ENCODE measurements around the gene EEF2. TPM values are rescaled to one million over a fixed set of nuclear protein-coding genes. Genes with fewer than 3 reads are reported as not detected.

EEF2 gene
- total RNA-seq (1,000 to 10,000 TPM; 2,000 to 2,630 (median 2,240) TPM), polyA plus RNA-seq (1,037 TPM)
- long read RNA-seq, donor 1, transcript EEF2-201 (15 exons, 3,164 nt): major isoform, 887 of 1,448 reads
- long read RNA-seq, donor 1, partial matches to known transcripts: 540 of 1,448 reads
- long read RNA-seq, donor 1, other reads (novel, unspliced or antisense): 21 of 1,448 reads
- long read RNA-seq, donor 2, transcript EEF2-201 (15 exons, 3,164 nt): major isoform, 653 of 902 reads
- long read RNA-seq, donor 2, partial matches to known transcripts: 152 of 902 reads
- long read RNA-seq, donor 2, other reads (novel, unspliced or antisense): 97 of 902 reads
- long read RNA-seq, donor 3, transcript EEF2-201 (15 exons, 3,164 nt): major isoform, 12,759 of 13,995 reads
- long read RNA-seq, donor 3, partial matches to known transcripts: 1,072 of 13,995 reads
- long read RNA-seq, donor 3, other reads (novel, unspliced or antisense): 164 of 13,995 reads
- long read RNA-seq, donor 4, transcript EEF2-201 (15 exons, 3,164 nt): major isoform, 802 of 1,076 reads
- long read RNA-seq, donor 4, partial matches to known transcripts: 198 of 1,076 reads
- long read RNA-seq, donor 4, other reads (novel, unspliced or antisense): 76 of 1,076 reads

DNA sequence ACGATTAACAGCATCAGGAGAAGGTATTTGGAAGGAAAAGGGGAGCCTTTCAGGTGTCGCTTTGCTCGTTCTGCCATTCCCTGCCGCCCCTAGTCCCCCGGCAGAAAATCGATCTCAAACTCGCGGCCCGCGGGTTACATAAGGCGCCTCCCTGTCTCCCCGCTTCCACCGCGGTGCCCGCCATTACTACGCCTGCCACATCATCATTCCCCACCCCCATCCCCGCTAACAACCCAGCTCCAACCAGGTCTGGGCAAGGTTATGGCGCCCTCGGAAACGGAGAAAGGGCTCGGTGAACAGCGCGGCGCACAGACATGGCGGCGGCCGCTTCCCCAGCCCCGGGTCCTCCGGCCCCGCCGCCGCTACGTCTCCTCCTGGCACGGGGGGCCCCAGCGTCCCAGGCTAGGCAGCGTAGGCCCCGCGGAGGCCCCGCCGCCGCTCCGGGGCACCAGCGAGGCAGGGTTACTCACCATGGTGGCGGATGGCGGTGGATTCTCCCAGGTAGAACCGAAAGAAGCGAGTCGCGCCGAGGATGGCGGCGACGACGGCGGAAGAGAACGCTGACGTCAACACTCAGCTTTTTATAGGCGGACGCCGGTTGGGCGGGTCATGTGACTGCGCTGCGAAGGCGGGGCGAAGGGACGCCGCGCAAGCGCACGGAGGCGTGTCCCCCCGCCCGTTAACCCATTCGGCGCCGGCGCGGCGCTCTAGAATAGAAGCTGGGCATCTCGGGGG lies at the start of gene EEF2:
EEF2 (minus strand) TSS at position 556 of the 735 bp plus-strand sequence; CDS start at position 473, 83 bp downstream.
- DNase-seq: peak; percentile 92 to 96 (median 95)
- no peaks in the 10 kb centered on the region for H3K27me3 ChIP-seq (ENCODE audit: control insufficient read depth, insufficient read depth)
- intact Hi-C loops (cut with DNase I): loop anchor here in 2 of 4 donors (5.0 to 10.0 kb wide), 3 partner anchors 140 to 217 kb away; partner anchors contain the start of genes ANKRD24 (in 1 of the 2), MAP2K2 (in 1 of the 2) and SIRT6 (in 1 of the 2)
- under 1% methylated on average over 80 of the region's 80 CpGs for WGBS
- peak; percentile 68 to 77 for ATAC-seq
- H3K4me1 ChIP-seq (ENCODE audit: control insufficient read depth, insufficient read depth, low read length): no peaks in the 10 kb centered on the region
- H3K27ac ChIP-seq (ENCODE audit: low read length): peak within 1 kb of the TSS; percentile 86
- no peaks in the 10 kb centered on the region for H3K9me3 ChIP-seq (ENCODE audit: control insufficient read depth, low read length)
- H3K4me3 ChIP-seq (ENCODE audit: low read length): peak within 1 kb of the TSS; percentile 77

GRCh38 chr19:4034048-4035017 lies 49.1 kb upstream of the EEF2 start:
- Histone ChIP-seq H3K27ac (ENCODE audit: low read length) (no peak overlapping the region), H3K4me3 (ENCODE audit: low read length) (no peak overlapping the region), H3K9me3 (ENCODE audit: control insufficient read depth, low read length) (no peaks in the 10 kb centered on the region), H3K27me3 (ENCODE audit: control insufficient read depth, insufficient read depth) (no peaks in the 10 kb centered on the region), H3K4me1 (ENCODE audit: control insufficient read depth, insufficient read depth, low read length) (no peaks in the 10 kb centered on the region)
- peak in 1 of 3 donors; percentile 61 for DNase-seq
- ATAC-seq: no peak
- intact Hi-C loops (cut with DNase I): no loop called here
- WGBS: 86% methylated on average over 34 of the region's 34 CpGs

GRCh38 chr19:4033028-4033956 lies 48.0 kb upstream of the EEF2 start:
- H3K4me3 ChIP-seq (ENCODE audit: low read length): no peak overlapping the region
- 88% methylated on average over 63 of the region's 63 CpGs for WGBS
- intact Hi-C loops (cut with DNase I): no loop called here
- H3K27me3 ChIP-seq (ENCODE audit: control insufficient read depth, insufficient read depth): no peaks in the 10 kb centered on the region
- ATAC-seq (no peak), DNase-seq (peak in 1 of 3 donors; percentile 68)
- H3K27ac ChIP-seq (ENCODE audit: low read length): no peak overlapping the region
- no peaks in the 10 kb centered on the region for H3K9me3 ChIP-seq (ENCODE audit: control insufficient read depth, low read length)
- H3K4me1 ChIP-seq (ENCODE audit: control insufficient read depth, insufficient read depth, low read length): no peaks in the 10 kb centered on the region

DNA sequence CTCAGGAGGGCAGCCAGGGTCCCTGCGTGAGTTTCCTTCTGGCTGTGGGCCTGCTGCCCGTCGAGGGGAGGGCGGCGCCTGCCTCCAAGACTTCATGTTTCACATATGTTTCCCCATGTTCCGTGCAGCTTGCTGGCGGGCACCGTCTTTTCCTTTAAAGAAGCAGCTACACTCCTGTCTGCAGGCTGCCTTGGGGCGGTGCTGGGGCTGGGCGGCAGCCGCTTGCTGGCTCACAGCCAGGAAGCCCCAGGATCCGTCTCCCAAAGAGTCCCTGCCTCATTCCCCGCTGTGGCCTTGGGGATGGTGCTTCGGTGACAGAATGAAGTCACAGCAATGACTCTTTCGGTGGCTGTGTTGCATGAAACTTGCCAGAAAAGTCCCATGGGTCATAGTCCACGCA lies 47.2 kb upstream of the EEF2 start:
- ATAC-seq: no peak
- Histone ChIP-seq H3K4me3 (ENCODE audit: low read length) (no peak overlapping the region), H3K27ac (ENCODE audit: low read length) (no peak overlapping the region)

GRCh38 chr19:4031420-4031819 lies 46.2 kb upstream of the EEF2 start:
- Histone ChIP-seq H3K4me3 (ENCODE audit: low read length) (no peak overlapping the region), H3K9me3 (ENCODE audit: control insufficient read depth, low read length) (no peaks in the 10 kb centered on the region), H3K4me1 (ENCODE audit: control insufficient read depth, insufficient read depth, low read length) (no peaks in the 10 kb centered on the region), H3K27me3 (ENCODE audit: control insufficient read depth, insufficient read depth) (no peaks in the 10 kb centered on the region), H3K27ac (ENCODE audit: low read length) (no peak overlapping the region)
- ATAC-seq: no peak
- 67% methylated on average over 11 of the region's 11 CpGs for WGBS
- intact Hi-C loops (cut with DNase I): no loop called here
- DNase-seq: no peak

More for the DNA sequence above, 47.2 kb upstream of the EEF2 start:
- intact Hi-C loops (cut with DNase I): no loop called here
- DNase-seq: peak in 1 of 3 donors; percentile 59
- Histone ChIP-seq H3K9me3 (ENCODE audit: control insufficient read depth, low read length) (no peaks in the 10 kb centered on the region), H3K27me3 (ENCODE audit: control insufficient read depth, insufficient read depth) (no peaks in the 10 kb centered on the region), H3K4me1 (ENCODE audit: control insufficient read depth, insufficient read depth, low read length) (no peaks in the 10 kb centered on the region)
- WGBS: 70% methylated on average over 16 of the region's 16 CpGs

DNA sequence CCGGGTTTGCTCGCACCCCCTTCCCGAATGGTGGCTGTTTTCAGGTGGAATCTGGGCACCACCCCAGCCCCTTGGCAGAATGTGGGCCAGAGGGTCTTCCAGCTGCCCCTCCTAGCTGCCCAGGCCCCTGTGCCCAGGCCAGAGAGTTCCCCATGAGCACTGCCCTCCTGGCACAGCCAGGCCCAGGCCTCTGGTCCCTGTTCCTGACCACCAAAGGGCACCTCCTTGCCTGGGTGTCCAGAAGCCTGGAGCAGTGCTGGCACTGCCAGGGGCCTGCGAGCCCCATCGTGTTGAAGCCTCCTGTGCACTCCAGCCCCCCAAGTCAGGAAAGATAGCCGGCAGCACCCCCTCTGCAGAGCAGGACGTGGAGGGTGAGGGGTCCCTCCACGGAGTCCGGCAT lies 45.7 kb upstream of the EEF2 start:
- Histone ChIP-seq H3K9me3 (ENCODE audit: control insufficient read depth, low read length) (no peaks in the 10 kb centered on the region), H3K27ac (ENCODE audit: low read length) (no peak overlapping the region), H3K4me1 (ENCODE audit: control insufficient read depth, insufficient read depth, low read length) (no peaks in the 10 kb centered on the region), H3K4me3 (ENCODE audit: low read length) (no peak overlapping the region), H3K27me3 (ENCODE audit: control insufficient read depth, insufficient read depth) (no peaks in the 10 kb centered on the region)
- intact Hi-C loops (cut with DNase I): no loop called here
- ATAC-seq (no peak), DNase-seq (peak in 1 of 3 donors; percentile 46)
- 72% methylated on average over 9 of the region's 9 CpGs for WGBS

- ATAC-seq (no peak), DNase-seq (no peak)
- no peak overlapping the region for H3K27ac ChIP-seq (ENCODE audit: low read length)
- no peaks in the 10 kb centered on the region for H3K4me1 ChIP-seq (ENCODE audit: control insufficient read depth, insufficient read depth, low read length)
- no peaks in the 10 kb centered on the region for H3K9me3 ChIP-seq (ENCODE audit: control insufficient read depth, low read length)
- intact Hi-C loops (cut with DNase I): no loop called here
- H3K27me3 ChIP-seq (ENCODE audit: control insufficient read depth, insufficient read depth): no peaks in the 10 kb centered on the region
- no peak overlapping the region for H3K4me3 ChIP-seq (ENCODE audit: low read length)
- WGBS: 93% methylated on average over 6 of the region's 6 CpGs
Measured at GRCh38 chr19:4030552-4030951, 45.3 kb upstream of the EEF2 start.

GRCh38 chr19:4029247-4029614 lies 44.0 kb upstream of the EEF2 start:
- ATAC-seq (no peak), DNase-seq (peak in 1 of 3 donors; percentile 46)
- intact Hi-C loops (cut with DNase I): no loop called here

GRCh38 chr19:4028334-4029246 lies 43.3 kb upstream of the EEF2 start:
- no peak overlapping the region for H3K4me3 ChIP-seq (ENCODE audit: low read length)
- no peaks in the 10 kb centered on the region for H3K9me3 ChIP-seq (ENCODE audit: control insufficient read depth, low read length)
- H3K4me1 ChIP-seq (ENCODE audit: control insufficient read depth, insufficient read depth, low read length): no peaks in the 10 kb centered on the region
- WGBS: 93% methylated on average over 48 of the region's 48 CpGs
- no peak for ATAC-seq
- H3K27me3 ChIP-seq (ENCODE audit: control insufficient read depth, insufficient read depth): no peaks in the 10 kb centered on the region
- DNase-seq: peak in 1 of 3 donors; percentile 62
- H3K27ac ChIP-seq (ENCODE audit: low read length): no peak overlapping the region
- intact Hi-C loops (cut with DNase I): no loop called here

More at GRCh38 chr19:4029247-4029614, 44.0 kb upstream of the EEF2 start:
- 94% methylated on average over 18 of the region's 18 CpGs for WGBS
- Histone ChIP-seq H3K27me3 (ENCODE audit: control insufficient read depth, insufficient read depth) (no peaks in the 10 kb centered on the region), H3K4me1 (ENCODE audit: control insufficient read depth, insufficient read depth, low read length) (no peaks in the 10 kb centered on the region), H3K27ac (ENCODE audit: low read length) (no peak overlapping the region), H3K4me3 (ENCODE audit: low read length) (no peak overlapping the region), H3K9me3 (ENCODE audit: control insufficient read depth, low read length) (no peaks in the 10 kb centered on the region)
